GM18505 (cell line): ENCODE results near the gene GRID2.

Experiments
- ATAC-seq: cut with Tn5 transposase; IDR thresholded peaks from one replicate; pipeline ENCODE4 v1.9.1; 2021; ENCODE audit not compliant: unreplicated experiment
- POLR2A ChIP-seq: IDR thresholded peaks from 4 replicates; pipeline ENCODE4 v1.6.1; 2011; ENCODE audit warnings: borderline replicate concordance; ENCODE audit not compliant: insufficient read depth, insufficient read length; ENCODE audit errors: extremely low read depth

The GRID2 gene

GRCh38 chr4:93018243-93018642 is 714.5 kb downstream of the GRID2 start:
- no peak for ATAC-seq
- no peak for TF ChIP-seq POLR2A

DNA sequence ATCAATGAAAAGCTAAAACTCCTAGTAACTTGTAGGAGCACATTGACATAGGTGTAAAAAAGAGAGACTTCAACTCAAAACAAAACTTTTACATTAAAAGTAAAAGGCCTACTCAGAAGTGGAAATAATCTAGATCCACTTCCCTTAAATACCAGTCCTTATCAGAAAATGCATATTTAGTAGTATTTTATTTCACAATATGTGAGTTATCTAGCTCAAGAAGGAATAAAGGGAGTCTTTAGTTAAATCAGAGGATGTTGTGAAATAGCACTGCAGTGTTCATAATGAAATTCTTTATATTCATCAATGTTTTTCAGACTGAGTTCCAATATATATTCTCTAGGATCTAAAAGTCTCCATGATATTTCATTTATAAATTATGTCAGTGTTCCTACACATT is 715.0 kb downstream of the GRID2 start:
- TF ChIP-seq POLR2A, result no peak
- no peak for ATAC-seq

GRCh38 chr4:93029769-93030168 is 726.0 kb downstream of the GRID2 start:
- no peak for TF ChIP-seq POLR2A
- ATAC-seq, result no peak

- TF ChIP-seq POLR2A, result no peak
- no peak for ATAC-seq
These were observed 726.9 kb downstream of the GRID2 start for GRCh38 chr4:93030670-93031069.

- no peak for TF ChIP-seq POLR2A
- no peak for ATAC-seq
These were observed 727.8 kb downstream of the GRID2 start for GRCh38 chr4:93031431-93032098.

DNA sequence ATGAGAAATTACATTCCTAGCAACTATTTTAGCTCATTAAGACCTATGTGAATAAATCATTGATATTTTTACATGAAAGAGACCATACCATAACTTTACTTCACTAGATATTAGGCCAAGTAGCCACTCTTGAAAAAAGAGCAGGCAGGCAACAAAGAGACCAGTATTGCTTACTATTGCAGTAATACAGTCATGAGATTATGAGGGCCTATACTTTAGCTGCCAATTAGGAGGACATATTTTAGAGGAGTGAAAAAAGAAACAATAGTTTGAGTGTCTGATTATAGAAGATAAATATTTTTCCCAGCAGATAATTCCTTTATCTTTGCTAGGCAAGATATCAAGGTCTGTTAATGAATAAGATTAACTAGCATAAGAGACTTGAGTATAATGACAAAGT is 739.0 kb downstream of the GRID2 start:
- TF ChIP-seq POLR2A, result no peak
- ATAC-seq, result no peak

DNA sequence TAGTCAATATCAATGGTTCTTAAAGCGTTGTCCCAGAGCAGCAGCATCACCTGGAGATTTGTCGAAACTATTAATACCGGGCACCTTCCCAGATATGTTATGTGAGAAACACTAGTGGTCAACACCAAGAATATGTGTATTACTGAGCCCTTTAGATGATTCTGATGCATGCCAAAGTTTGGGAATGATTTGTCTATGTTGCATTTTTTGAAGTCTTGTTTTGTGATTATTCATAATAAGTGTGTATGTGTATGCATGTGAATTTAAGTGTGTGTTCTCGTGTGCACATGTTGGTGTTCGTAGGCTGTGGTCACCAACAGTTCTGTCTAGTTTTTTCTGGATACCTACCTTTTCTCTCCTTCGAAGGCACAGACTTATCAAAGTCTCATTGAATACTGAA is 749.4 kb downstream of the GRID2 start:
- ATAC-seq, result no peak

DNA sequence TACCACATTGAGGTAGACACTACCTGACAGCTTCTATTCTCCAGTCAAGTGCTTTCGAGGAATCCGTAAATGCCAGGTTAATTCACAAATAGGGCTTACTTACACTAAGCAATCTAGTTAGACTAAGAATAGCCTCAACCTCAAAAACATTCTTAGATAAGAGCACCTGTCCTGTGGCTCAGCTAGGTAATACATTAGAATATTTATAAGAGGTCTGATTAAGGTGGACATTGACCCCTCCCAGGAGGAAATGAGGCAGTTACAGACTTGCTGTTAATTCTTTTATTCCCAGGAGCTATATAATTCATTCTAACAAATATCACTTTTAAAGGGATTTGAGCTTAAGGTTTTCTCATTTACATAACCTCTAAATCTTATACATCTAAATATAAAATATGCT is 758.1 kb downstream of the GRID2 start:
- no peak for TF ChIP-seq POLR2A
- no peak for ATAC-seq

More for the DNA sequence above, 749.4 kb downstream of the GRID2 start:
- no peak for TF ChIP-seq POLR2A

DNA sequence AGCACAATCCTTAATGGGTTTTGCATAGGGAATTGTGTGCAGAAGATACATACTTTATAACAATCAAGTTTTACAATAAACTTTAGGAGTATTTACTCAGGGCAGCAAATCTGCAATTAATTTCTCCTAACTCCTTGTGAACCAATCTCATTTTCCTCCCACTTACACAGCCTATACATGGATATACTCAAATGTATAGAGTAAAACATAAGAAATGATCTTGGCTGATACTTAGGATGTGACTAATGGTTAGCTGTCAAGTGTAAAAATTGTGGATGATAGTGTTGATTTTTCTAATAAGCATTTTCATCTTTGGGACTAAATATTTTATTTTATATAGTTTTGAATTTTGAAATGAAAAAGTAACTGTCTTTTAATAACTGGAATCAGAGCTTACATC is 759.6 kb downstream of the GRID2 start:
- no peak for ATAC-seq
- no peak for TF ChIP-seq POLR2A

GRCh38 chr4:93065790-93066189 is 762.0 kb downstream of the GRID2 start:
- no peak for ATAC-seq
- TF ChIP-seq POLR2A, result no peak

DNA sequence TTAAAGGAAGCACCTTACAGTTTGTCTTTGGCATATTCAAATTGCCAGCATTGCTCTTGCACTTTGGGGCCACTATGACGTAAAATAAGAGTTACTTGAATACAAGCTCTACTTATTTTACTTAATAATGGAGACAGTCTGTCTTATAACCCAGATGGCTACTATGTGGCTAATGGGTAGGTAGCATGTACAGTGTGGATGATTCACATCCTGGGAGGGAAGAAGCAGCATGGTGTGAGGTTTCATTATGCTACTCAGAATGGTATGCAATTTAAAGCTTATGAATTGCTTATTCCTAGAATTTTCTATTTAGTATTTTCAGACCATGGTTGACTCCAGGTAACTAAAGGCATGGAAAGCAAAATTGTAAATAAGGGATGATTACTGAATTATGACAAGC is 763.0 kb downstream of the GRID2 start:
- TF ChIP-seq POLR2A, result no peak
- ATAC-seq, result no peak

DNA sequence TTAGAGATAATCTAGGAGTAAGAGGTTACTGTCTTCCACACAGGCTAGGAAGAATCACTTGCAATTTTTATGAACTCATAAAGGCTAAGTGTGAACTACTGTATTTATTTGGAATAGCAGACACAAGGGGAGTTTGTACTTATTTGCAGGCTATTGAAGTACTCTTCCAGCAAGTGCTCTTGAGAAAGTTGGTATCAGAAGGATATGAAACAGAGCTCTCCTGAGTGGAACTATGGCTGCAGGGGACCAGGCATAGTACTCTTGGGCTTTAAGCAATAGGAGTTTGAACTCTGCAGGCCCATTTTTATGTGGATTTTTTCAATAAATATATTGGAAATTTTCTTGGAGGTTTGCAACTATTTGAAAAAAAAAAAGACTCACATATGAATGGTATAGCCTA is 768.5 kb downstream of the GRID2 start:
- no peak for TF ChIP-seq POLR2A
- ATAC-seq, result no peak

GRCh38 chr4:93080316-93080715 is 776.5 kb downstream of the GRID2 start:
- no peak for ATAC-seq
- TF ChIP-seq POLR2A, result no peak

- no peak for TF ChIP-seq POLR2A
- no peak for ATAC-seq
These were observed 781.0 kb downstream of the GRID2 start for GRCh38 chr4:93084599-93085305.

GRCh38 chr4:93086356-93086755 is 782.6 kb downstream of the GRID2 start:
- no peak for ATAC-seq
- no peak for TF ChIP-seq POLR2A

DNA sequence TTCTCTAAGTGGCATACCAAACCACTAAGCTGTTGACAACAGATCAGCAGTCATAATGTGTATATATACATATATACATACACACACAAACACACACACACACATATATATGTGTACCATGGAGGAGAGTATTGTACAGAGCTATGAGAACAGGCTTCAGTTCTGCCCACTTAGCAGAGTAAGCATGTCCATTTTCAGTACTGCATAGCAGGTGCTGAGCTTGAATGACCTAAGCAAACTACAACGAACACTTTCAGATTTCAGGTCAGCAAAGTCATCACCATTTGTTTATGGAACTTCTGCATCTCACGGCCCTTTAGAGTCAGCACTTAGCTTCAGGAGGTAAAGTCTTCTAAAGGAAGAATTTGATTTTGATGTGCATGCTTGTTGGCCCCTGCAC is 789.0 kb downstream of the GRID2 start:
- ATAC-seq, result no peak
- TF ChIP-seq POLR2A, result no peak

GRCh38 chr4:93103042-93103441 is 799.3 kb downstream of the GRID2 start:
- no peak for ATAC-seq
- no peak for TF ChIP-seq POLR2A
